NCI-H82 treated with DMSO at 0.1 percent for 48 hours (cell line): ENCODE measurements around the gene SLC27A4.

ENCODE experiments used
- DNase-seq: peaks from one replicate; lab custom pipeline; 2025; ENCODE audit not compliant: unreplicated experiment; lab: John Stamatoyannopoulos, UW

SLC27A4 gene

GRCh38 chr9:128390150-128390812 is 50.0 kb downstream of the SLC27A4 start:
- no peak for DNase-seq

GRCh38 chr9:128390813-128391711 is 50.7 kb downstream of the SLC27A4 start:
- no peak for DNase-seq

- no peak for DNase-seq
Measured at GRCh38 chr9:128391956-128392301, 51.6 kb downstream of the SLC27A4 start.

GRCh38 chr9:128392302-128393144 is 52.2 kb downstream of the SLC27A4 start:
- no peak for DNase-seq

- DNase-seq = no peak
Measured at GRCh38 chr9:128393145-128393775, 52.9 kb downstream of the SLC27A4 start.

GRCh38 chr9:128393970-128394369 is 53.6 kb downstream of the SLC27A4 start:
- no peak for DNase-seq

GRCh38 chr9:128394379-128395168 is 54.2 kb downstream of the SLC27A4 start:
- no peak for DNase-seq

- no peak for DNase-seq
Measured at GRCh38 chr9:128396970-128397613, 56.8 kb downstream of the SLC27A4 start.

- no peak for DNase-seq
Measured at GRCh38 chr9:128397831-128398230, 57.5 kb downstream of the SLC27A4 start.

GRCh38 chr9:128399861-128400260 is 59.5 kb downstream of the SLC27A4 start:
- no peak for DNase-seq

- DNase-seq = no peak
Measured at GRCh38 chr9:128404560-128404959, 64.2 kb downstream of the SLC27A4 start.

- no peak for DNase-seq
Measured at GRCh38 chr9:128405077-128405779, 64.9 kb downstream of the SLC27A4 start.

GRCh38 chr9:128405780-128406171 is 65.4 kb downstream of the SLC27A4 start:
- DNase-seq = no peak

GRCh38 chr9:128406848-128407391 is 66.6 kb downstream of the SLC27A4 start:
- no peak for DNase-seq

- DNase-seq = no peak
Measured at GRCh38 chr9:128408963-128409431, 68.7 kb downstream of the SLC27A4 start.

GRCh38 chr9:128409450-128409849 is 69.1 kb downstream of the SLC27A4 start:
- DNase-seq = no peak

GRCh38 chr9:128409978-128410377 is 69.7 kb downstream of the SLC27A4 start:
- DNase-seq = no peak
